Ovary (tissue), 9 donors: ENCODE data around the gene AP4S1. TPM values are rescaled to one million over a fixed set of nuclear protein-coding genes. Genes with fewer than 3 reads are reported as not detected.

Source experiments
- DNase-seq, 5 donors: peaks; one replicate each; pipeline ENCODE4 v3.0.0-alpha.2; 2019 to 2020
- H3K27ac ChIP-seq, 2 donors: fragments of 200-600 bp; one replicate each; pipeline versions ENCODE4 v1.5.1 to v1.8.0; 2019 to 2022
- H3K27me3 ChIP-seq: fragments of 200-600 bp; one replicate; pipeline ENCODE4 v1.8.0; 2022
- H3K36me3 ChIP-seq: fragments of 200-600 bp; sonication (generic); one replicate; pipeline ENCODE4 v1.5.1; 2019
- H3K4me1 ChIP-seq: one replicate; pipeline ENCODE4 v1.8.1; 2013; ENCODE audit warnings: mild to moderate bottlenecking, moderate library complexity; ENCODE audit not compliant: insufficient read depth
- H3K4me3 ChIP-seq: fragments of 200-600 bp; sonication (generic); one replicate; pipeline ENCODE4 v1.5.1; 2017
- H3K9me3 ChIP-seq, 2 donors: fragments of 200-600 bp in 1 of 2; sonication (generic) in 1 of 2; one replicate each; pipeline versions ENCODE4 v1.5.1 to v1.8.1; 2013 to 2019; ENCODE audit warnings: mild to moderate bottlenecking in 1 of 2, moderate library complexity in 1 of 2
- EP300 ChIP-seq: sonication (generic); formaldehyde crosslinking; IDR thresholded peaks from one replicate; pipeline ENCODE4 v1.6.1; 2017; ENCODE audit warnings: antibody characterized with exemption
- POLR2A ChIP-seq: fragments of 450-650 bp; IDR thresholded peaks from one replicate; pipeline ENCODE4 v1.6.1; 2017; ENCODE audit warnings: antibody characterized with exemption, mild to moderate bottlenecking, moderate library complexity
- WGBS, 3 donors: extraction: QIAGEN DNeasy Blood & Tissue Kit in 1 of 3; methylation state at CpG; one replicate each; pipeline versions ENCODE4 v1.1.5 to v1.1.7; 2013 to 2017; 5-methylcytosine and 5-hydroxymethylcytosine counted together
- intact Hi-C, 4 donors: fragments of 100-400 bp; cut with DNase I; formaldehyde crosslinking; loops; one replicate each; pipeline versions ENCODE4 v1.11.0 to v1.15.1; 2022 to 2023
- polyA plus RNA-seq, 2 donors: library from polyadenylated mRNA; stranded (reverse); fragments of 200-250 nt in 1 of 2; fragments of 350-450 nt in 1 of 2; fragmentation: Illumina TruSeq in 1 of 2; extraction: RNeasy Lipid Tissue Mini Kit (QIAGEN cat#74804) in 1 of 2; gene quantifications; one replicate each; pipeline ENCODE4 v1.2.3, GENCODE V29; 2013 to 2014
- total RNA-seq, 7 donors: library from RNA; depleted of rRNA in 2 of 7; stranded (reverse); fragments of >200 nt in 2 of 7; fragmentation: NEBNext Ultra II Directional in 3 of 7; extraction: Animal tissue kit (Norgen Biotek cat#: 25700) in 3 of 7; gene quantifications; one replicate each; pipeline versions ENCODE4 v1.1.0 to v1.2.4, GENCODE V29; 2016 to 2023
- TF ChIP-seq, protein P1 (sequence below), 3 donors: fragments of 450-650 bp in 2 of 3; fragments of 200-600 bp in 1 of 3; IDR thresholded peaks; one replicate each; pipeline versions ENCODE4 v1.5.1 to v1.8.0; 2016 to 2022; ENCODE audit warnings: antibody characterized with exemption in 3 of 3, mild to moderate bottlenecking in 1 of 3
- donor health status: DM: no; HTN: no; CAD: no; lungs with moderate emphysema.
- donor health status: DM: no; HTN: no; CAD: no.
- donor health status: Bipolar disorder and iron deficiency.
- donor health status: DM: yes; HTN: yes; CAD: no.
- donor health status: DM: no; HTN: no; CAD: no.
- donor health status: DM: yes; HTN: yes; CAD: no.

Gene AP4S1
- total and polyA plus RNA-seq, 9 donors: 7.9 to 19.3 (median 12.8) TPM

DNA sequence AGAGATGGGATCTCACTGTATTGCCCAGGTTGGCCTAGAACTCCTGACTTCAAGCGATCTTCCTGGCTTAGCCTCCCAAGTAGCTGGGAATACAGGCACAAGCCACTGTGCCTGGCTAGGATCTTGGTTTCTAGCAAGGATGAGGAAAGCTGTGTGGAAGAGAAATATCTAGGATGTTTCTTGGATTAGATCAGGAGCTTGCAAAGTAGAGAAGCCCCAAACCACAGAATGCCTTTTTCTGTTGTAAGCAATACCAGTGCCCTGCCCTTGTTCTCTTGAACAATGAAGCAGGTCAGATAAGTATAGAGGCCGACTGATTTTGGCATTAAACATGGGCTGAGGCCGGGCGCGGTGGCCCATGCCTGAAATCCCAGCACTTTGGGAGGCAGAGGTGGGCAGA, 45.0 kb downstream of the AP4S1 start:
- H3K9me3 ChIP-seq: no peaks in the 10 kb centered on the region
- no peaks in the 10 kb centered on the region for H3K27me3 ChIP-seq
- H3K36me3 ChIP-seq: no peaks in the 10 kb centered on the region
- TF ChIP-seq POLR2A (no peak), EP300 (no peak)
- TF ChIP-seq, protein P1, sequence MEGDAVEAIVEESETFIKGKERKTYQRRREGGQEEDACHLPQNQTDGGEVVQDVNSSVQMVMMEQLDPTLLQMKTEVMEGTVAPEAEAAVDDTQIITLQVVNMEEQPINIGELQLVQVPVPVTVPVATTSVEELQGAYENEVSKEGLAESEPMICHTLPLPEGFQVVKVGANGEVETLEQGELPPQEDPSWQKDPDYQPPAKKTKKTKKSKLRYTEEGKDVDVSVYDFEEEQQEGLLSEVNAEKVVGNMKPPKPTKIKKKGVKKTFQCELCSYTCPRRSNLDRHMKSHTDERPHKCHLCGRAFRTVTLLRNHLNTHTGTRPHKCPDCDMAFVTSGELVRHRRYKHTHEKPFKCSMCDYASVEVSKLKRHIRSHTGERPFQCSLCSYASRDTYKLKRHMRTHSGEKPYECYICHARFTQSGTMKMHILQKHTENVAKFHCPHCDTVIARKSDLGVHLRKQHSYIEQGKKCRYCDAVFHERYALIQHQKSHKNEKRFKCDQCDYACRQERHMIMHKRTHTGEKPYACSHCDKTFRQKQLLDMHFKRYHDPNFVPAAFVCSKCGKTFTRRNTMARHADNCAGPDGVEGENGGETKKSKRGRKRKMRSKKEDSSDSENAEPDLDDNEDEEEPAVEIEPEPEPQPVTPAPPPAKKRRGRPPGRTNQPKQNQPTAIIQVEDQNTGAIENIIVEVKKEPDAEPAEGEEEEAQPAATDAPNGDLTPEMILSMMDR (IDR thresholded peaks at IDR 0.05): no peak
- no peak overlapping the region for H3K27ac ChIP-seq
- no peaks in the 10 kb centered on the region for H3K4me1 ChIP-seq
- no peak overlapping the region for H3K4me3 ChIP-seq
- intact Hi-C loops: no loop called here
- no peak for DNase-seq
- WGBS, 3 donors: 82 to 90% (median 89%) methylated on average over 5 of the region's 5 CpGs

DNA sequence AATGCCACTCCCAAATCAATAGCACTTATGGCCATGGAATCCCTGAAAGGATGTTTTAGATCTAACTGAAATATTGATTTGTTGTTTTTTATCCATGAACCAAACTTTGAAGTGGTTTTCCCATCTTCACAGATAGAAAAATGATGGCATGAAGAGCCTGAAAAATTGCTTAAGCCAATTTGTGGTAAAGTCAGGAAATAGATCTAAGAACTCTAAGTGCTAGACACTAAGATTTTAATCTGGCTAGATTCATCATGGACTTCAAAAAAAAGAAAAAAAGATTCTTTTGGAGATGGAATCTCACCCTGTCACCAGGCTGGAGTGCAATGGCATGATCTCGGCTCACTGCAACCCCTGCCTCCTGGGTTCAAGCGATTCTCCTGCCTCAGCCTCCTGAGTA, 45.7 kb downstream of the AP4S1 start:
- no peak for DNase-seq
- WGBS, 3 donors: 96 to 98% (median 97%) methylated on average over 2 of the region's 2 CpGs
- H3K9me3 ChIP-seq: no peaks in the 10 kb centered on the region
- no peaks in the 10 kb centered on the region for H3K4me1 ChIP-seq
- H3K4me3 ChIP-seq: no peak overlapping the region
- no peaks in the 10 kb centered on the region for H3K27me3 ChIP-seq
- no peaks in the 10 kb centered on the region for H3K36me3 ChIP-seq
- intact Hi-C loops: no loop called here
- H3K27ac ChIP-seq: no peak overlapping the region
- TF ChIP-seq, protein P1 (IDR thresholded peaks at IDR 0.05): no peak
- TF ChIP-seq POLR2A: no peak
- TF ChIP-seq EP300: no peak

DNA sequence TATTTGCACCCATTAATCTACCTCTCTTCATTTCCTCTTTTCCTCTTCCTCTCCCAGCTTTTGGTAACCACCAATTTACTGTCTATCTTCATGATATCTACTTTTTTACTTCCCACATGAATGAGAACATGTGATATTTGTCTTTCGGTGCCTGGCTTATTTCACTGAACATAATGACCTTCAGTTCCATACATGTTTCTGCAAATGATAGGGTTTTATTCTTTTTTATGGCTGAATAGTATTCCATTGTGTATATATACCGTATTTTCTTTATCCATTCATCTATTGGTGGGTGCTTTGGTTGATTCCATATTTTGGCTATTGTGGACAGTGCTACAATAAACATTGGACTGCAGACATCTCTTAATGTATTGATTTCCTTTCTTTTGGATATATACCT, 49.7 kb downstream of the AP4S1 start:
- H3K27me3 ChIP-seq: no peaks in the 10 kb centered on the region
- H3K27ac ChIP-seq: no peak overlapping the region
- WGBS, 3 donors: 96 to 98% (median 96%) methylated on average over 2 of the region's 2 CpGs
- DNase-seq: no peak
- H3K9me3 ChIP-seq: no peaks in the 10 kb centered on the region
- H3K36me3 ChIP-seq: no peaks in the 10 kb centered on the region
- H3K4me1 ChIP-seq: no peaks in the 10 kb centered on the region
- H3K4me3 ChIP-seq: no peak overlapping the region
- TF ChIP-seq, protein P1 (IDR thresholded peaks at IDR 0.05): no peak
- TF ChIP-seq POLR2A (no peak), EP300 (no peak)
- intact Hi-C loops: no loop called here

DNA sequence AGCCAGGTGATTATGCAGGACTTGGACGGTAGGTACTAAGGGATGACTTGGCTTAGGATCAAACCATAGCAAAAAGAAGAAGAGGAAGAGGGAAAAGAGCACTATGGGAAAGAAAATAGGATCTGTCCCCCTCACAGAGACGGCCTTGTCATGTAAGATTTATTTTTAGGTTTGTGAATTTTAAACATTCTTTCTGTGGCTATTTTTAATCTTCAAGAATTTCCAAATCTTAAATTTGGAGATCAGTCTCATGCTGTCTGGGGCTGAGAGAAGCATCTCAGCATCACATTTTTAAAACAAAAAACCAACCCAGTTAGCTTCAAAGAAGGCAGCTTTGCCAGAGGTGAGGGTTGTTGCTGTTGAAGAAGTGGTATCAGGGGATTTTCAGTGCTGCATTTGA, 53.3 kb downstream of the AP4S1 start:
- intact Hi-C loops: no loop called here
- Histone ChIP-seq H3K9me3 (no peaks in the 10 kb centered on the region), H3K27me3 (no peaks in the 10 kb centered on the region), H3K4me3 (no peak overlapping the region), H3K4me1 (no peaks in the 10 kb centered on the region), H3K36me3 (no peaks in the 10 kb centered on the region), H3K27ac (no peak overlapping the region)
- TF ChIP-seq, protein P1 (IDR thresholded peaks at IDR 0.05): no peak
- TF ChIP-seq POLR2A (no peak), EP300 (no peak)
- no peak for DNase-seq
- 12 to 17% (median 15%) methylated on average over 2 of the region's 2 CpGs for WGBS, 3 donors
